ENCODE measurements around the gene NECTIN1. TPM values are rescaled to one million over a fixed set of nuclear protein-coding genes. Genes with fewer than 3 reads are reported as not detected.
A peak's percentile ranks its signal among the peaks of the same experiment; 100 is the strongest.

The NECTIN1 gene
- total RNA-seq, 2 donors from 2014 or later = 29.3 to 45.3 TPM

DNA sequence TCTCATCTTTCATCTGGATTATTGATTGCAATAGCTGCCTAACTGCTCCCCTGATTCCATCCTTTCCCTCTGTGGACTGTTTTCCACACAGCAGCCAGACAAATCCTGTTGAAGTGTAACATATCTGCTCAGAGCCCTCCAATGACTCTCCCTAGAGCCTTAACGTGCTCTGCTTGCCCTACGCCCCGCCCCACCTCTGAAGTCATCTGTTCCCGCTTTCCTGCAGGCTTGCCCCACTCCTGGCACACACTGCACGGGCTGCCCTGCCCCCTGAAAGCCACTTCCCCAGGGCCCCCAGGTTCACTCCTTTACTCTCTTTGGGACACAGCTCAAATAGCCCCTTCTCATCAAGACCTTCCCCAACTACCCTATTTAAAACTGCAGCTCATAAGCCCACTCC is 59.5 kb downstream of the NECTIN1 start:
- no peaks in the 10 kb centered on the region for H3K36me3 ChIP-seq (ENCODE audit: control insufficient read depth, insufficient read depth, low read length)
- H3K4me3 ChIP-seq (ENCODE audit: low read length) = no peak overlapping the region
- Mint-ChIP-seq H3K36me3 (ENCODE audit: low read depth) (peaks cover 36% of the 10 kb centered on the region), H3K4me1 (peaks cover 5% of the 10 kb centered on the region), H3K27me3 (ENCODE audit: insufficient read depth) (no peaks in the 10 kb centered on the region), H3K9me3 (no peaks in the 10 kb centered on the region), H3K27ac (no peak overlapping the region), H3K4me3 (no peak overlapping the region)
- H3K27me3 ChIP-seq (ENCODE audit: control insufficient read depth, insufficient read depth, low read length, poor library complexity, severe bottlenecking) = no peaks in the 10 kb centered on the region
- TF ChIP-seq, protein P1, sequence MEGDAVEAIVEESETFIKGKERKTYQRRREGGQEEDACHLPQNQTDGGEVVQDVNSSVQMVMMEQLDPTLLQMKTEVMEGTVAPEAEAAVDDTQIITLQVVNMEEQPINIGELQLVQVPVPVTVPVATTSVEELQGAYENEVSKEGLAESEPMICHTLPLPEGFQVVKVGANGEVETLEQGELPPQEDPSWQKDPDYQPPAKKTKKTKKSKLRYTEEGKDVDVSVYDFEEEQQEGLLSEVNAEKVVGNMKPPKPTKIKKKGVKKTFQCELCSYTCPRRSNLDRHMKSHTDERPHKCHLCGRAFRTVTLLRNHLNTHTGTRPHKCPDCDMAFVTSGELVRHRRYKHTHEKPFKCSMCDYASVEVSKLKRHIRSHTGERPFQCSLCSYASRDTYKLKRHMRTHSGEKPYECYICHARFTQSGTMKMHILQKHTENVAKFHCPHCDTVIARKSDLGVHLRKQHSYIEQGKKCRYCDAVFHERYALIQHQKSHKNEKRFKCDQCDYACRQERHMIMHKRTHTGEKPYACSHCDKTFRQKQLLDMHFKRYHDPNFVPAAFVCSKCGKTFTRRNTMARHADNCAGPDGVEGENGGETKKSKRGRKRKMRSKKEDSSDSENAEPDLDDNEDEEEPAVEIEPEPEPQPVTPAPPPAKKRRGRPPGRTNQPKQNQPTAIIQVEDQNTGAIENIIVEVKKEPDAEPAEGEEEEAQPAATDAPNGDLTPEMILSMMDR (conservative IDR thresholded peaks at IDR 0.05) = no peak
- no peak overlapping the region for H3K9ac ChIP-seq (ENCODE audit: extremely low read depth, low read length, poor library complexity, severe bottlenecking)
- H3K27ac ChIP-seq (ENCODE audit: low read depth, low read length) = no peak overlapping the region
- DNase-seq = no peak
- no peaks in the 10 kb centered on the region for H3K9me3 ChIP-seq (ENCODE audit: control insufficient read depth, low read length)
- 94 to 100% methylated on average over 3 to 5 of the region's 5 CpGs for WGBS, 2 experiments (ENCODE audit: insufficient coverage in 1 of 2, insufficient read length in 1 of 2)
- no peaks in the 10 kb centered on the region for H3K4me1 ChIP-seq (ENCODE audit: control insufficient read depth, insufficient read depth, low read length)

DNA sequence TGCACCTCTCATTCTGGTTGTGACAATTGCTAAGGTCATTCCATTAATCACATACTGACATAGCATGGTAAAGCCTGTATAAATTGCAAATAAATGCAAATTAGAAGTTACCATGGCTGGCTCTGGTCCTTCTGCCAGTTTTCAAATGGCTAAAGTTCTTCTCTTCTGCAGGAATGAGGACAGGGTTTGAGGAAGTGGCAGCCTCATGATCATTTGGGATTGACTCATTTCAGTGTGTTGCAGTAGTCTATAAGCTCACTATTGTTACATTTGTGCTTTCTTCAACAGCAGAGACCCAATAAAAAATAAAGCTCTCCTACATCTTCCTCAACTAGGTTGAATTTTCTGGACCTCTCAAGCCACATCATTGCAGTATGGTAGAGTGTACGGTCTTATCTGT is 60.3 kb downstream of the NECTIN1 start:
- Histone ChIP-seq H3K9me3 (ENCODE audit: control insufficient read depth, low read length) (no peaks in the 10 kb centered on the region), H3K4me1 (ENCODE audit: control insufficient read depth, insufficient read depth, low read length) (peaks cover 5% of the 10 kb centered on the region), H3K27ac (ENCODE audit: low read depth, low read length) (no peak overlapping the region), H3K9ac (ENCODE audit: extremely low read depth, low read length, poor library complexity, severe bottlenecking) (no peak overlapping the region), H3K36me3 (ENCODE audit: control insufficient read depth, insufficient read depth, low read length) (no peaks in the 10 kb centered on the region), H3K4me3 (ENCODE audit: low read length) (no peak overlapping the region), H3K27me3 (ENCODE audit: control insufficient read depth, insufficient read depth, low read length, poor library complexity, severe bottlenecking) (no peaks in the 10 kb centered on the region)
- Mint-ChIP-seq H3K4me3 (no peak overlapping the region), H3K4me1 (peaks cover 8% of the 10 kb centered on the region), H3K36me3 (ENCODE audit: low read depth) (peaks cover 30% of the 10 kb centered on the region), H3K27me3 (ENCODE audit: insufficient read depth) (no peaks in the 10 kb centered on the region), H3K27ac (no peak overlapping the region), H3K9me3 (no peaks in the 10 kb centered on the region)
- no peak for DNase-seq
- WGBS, 2 experiments (ENCODE audit: insufficient coverage in 1 of 2, insufficient read length in 1 of 2) = 80 to 100% methylated on average over 1 of the region's 1 CpG
- TF ChIP-seq, protein P1 (conservative IDR thresholded peaks at IDR 0.05) = no peak

DNA sequence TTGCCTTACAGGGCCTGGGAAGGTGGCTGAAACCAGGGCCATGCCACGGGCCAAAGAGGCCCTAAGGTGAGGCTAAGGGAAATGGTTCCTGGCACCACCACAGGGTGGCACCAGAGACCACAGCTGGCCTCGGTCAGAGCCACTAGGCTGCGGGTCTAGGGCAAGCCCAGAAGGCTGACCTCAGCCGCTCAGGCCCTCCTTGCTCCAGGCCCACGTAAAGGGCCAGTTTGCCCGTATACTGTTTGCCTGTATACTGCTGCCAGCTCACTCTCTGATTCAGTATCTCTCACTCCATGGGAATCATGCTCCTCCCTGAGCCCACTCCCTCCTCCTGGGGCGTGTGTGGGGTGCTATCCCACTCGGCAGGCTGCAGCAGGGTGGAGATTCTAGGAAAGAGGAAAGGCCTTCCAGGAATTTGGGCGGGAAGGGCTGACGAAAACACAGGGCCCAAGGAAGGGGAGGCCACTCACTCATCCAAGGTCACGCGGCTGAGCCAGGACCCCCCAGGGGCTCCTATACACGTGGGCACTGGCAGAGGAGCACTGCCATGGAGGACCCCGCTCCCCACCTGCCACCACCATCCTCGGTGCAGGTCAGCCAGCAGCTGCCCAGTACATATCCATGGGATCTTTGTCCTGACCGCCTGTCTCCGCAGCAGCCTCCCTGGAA is 62.4 kb downstream of the NECTIN1 start:
- Histone ChIP-seq H3K27ac (ENCODE audit: low read depth, low read length) (no peak overlapping the region), H3K9ac (ENCODE audit: extremely low read depth, low read length, poor library complexity, severe bottlenecking) (no peak overlapping the region), H3K4me3 (ENCODE audit: low read length) (no peak overlapping the region), H3K36me3 (ENCODE audit: control insufficient read depth, insufficient read depth, low read length) (no peaks in the 10 kb centered on the region), H3K9me3 (ENCODE audit: control insufficient read depth, low read length) (no peaks in the 10 kb centered on the region), H3K27me3 (ENCODE audit: control insufficient read depth, insufficient read depth, low read length, poor library complexity, severe bottlenecking) (no peaks in the 10 kb centered on the region), H3K4me1 (ENCODE audit: control insufficient read depth, insufficient read depth, low read length) (peaks cover 11% of the 10 kb centered on the region)
- peaks cover 14% of the 10 kb centered on the region for H3K4me1 Mint-ChIP-seq
- TF ChIP-seq, protein P1 (conservative IDR thresholded peaks at IDR 0.05) = peak; percentile 98
- H3K4me3 Mint-ChIP-seq = no peak overlapping the region
- peak; percentile 97 for DNase-seq
- H3K27me3 Mint-ChIP-seq (ENCODE audit: insufficient read depth) = no peaks in the 10 kb centered on the region
- H3K27ac Mint-ChIP-seq = no peak overlapping the region
- H3K9me3 Mint-ChIP-seq = no peaks in the 10 kb centered on the region
- WGBS, 2 experiments (ENCODE audit: insufficient coverage in 1 of 2, insufficient read length in 1 of 2) = 50 to 59% methylated on average over 11 to 17 of the region's 17 CpGs
- peaks cover 18% of the 10 kb centered on the region for H3K36me3 Mint-ChIP-seq (ENCODE audit: low read depth)

All from endodermal cell (in vitro differentiated cells).